HG02938 (cell line): Measurements from ENCODE around the gene TMEM108.

Source experiments
- ATAC-seq: cut with Tn5 transposase; IDR thresholded peaks from one replicate; pipeline ENCODE4 v1.9.1; 2021; ENCODE audit warnings: mild to moderate bottlenecking, moderate library complexity; ENCODE audit not compliant: unreplicated experiment

TMEM108 gene

GRCh38 chr3:133445108-133445507 lies 406.9 kb downstream of the TMEM108 start:
- ATAC-seq, result no peak
